HG02642 (cell line): ENCODE measurements around the gene NES.
"Not testable (repeated sequence)": the region's sequence is repeated elsewhere in the genome, so short reads cannot be mapped to it uniquely, and the experiment has no call there.

Experiments
- ATAC-seq: cut with Tn5 transposase; IDR thresholded peaks from one replicate; pipeline ENCODE4 v1.9.1; 2021; ENCODE audit warnings: mild to moderate bottlenecking; ENCODE audit not compliant: unreplicated experiment, poor library complexity

NES gene

DNA sequence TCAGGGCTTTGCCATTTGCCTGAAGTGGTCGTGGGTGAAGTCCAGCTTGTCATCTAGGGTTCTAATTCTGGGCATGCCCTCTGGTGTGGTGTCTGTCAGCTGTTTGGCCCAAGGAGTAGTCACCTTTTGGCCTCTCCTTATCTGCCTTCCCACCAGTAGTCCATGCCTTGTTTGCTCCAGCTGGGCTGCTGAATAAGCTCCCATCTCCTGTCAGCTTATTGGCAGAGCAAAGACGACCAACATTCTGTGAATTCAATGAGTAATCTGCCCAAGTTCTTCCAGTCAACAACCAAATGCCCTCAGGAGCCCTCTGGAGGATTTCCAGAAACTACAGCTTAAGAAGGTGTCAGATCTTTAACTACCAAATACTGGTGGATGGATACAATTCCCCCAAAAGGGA, 28.3 kb downstream of the NES start:
- ATAC-seq: no peak

DNA sequence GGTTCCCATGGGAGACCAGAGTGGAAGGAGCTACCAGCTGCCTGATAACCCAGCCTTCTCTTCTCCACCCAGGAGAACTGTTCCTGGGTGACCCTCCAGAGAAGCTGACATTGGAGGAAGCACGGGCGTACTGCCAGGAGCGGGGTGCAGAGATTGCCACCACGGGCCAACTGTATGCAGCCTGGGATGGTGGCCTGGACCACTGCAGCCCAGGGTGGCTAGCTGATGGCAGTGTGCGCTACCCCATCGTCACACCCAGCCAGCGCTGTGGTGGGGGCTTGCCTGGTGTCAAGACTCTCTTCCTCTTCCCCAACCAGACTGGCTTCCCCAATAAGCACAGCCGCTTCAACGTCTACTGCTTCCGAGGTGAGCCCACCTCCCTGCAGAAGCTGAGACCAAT, 28.7 kb downstream of the NES start:
- ATAC-seq: no peak

DNA sequence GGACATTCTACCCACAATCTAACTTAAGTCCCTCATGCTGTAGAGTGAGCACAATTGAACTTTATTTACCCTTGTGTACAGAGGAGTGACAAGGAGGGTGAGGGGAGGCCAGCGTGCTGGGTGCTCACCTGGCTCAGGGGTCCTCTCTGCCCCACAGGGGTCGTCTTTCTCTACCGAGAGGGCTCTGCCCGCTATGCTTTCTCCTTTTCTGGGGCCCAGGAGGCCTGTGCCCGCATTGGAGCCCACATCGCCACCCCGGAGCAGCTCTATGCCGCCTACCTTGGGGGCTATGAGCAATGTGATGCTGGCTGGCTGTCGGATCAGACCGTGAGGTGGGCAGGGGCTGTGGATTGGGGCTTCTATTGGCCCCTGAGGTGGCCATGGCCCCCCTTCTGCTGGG, 29.9 kb downstream of the NES start:
- no peak for ATAC-seq

GRCh38 chr1:156646738-156647211, 30.4 kb downstream of the NES start:
- no peak for ATAC-seq

GRCh38 chr1:156645666-156646065, 31.5 kb downstream of the NES start:
- no peak for ATAC-seq

DNA sequence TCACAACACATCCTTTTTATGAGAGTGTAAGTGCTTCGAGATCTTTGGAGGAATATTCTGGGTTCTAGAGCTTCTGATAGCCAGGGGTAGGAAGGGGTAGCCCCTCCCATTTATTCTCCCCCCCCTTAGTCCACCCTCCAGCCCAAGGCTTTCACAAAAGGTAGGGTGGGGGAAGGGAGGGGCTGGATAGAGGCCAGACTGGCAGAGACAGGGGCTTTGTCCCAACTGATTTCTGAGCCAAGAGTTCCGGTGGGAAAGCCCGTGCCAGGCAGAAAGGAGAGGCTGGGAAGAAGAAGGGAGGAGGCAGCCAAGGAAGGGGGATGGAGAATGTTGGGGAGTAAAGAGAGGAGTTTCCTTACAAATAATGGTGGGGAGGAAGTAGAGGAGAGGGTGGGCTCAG, 32.2 kb downstream of the NES start:
- no peak for ATAC-seq

DNA sequence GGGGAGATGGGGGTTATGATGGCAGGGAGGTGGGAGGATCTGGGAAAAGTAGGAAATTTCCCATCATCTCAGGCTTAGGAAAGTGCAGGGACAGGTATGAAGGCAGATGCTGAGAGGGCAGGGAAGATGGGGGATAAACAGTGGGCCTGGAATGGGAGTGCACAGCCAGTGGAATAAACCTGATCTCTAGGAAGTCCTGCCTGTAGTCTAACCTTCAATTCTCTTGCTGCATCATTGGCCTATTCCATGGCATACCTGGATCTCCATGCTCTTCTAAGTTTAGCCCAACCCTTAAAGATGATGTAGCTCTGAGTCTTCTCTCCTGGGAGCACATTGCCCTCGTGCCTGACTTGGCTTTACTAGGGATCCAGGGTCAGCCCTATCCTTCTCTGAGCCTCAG, 32.6 kb downstream of the NES start:
- no peak for ATAC-seq

- no peak for ATAC-seq
Observed at GRCh38 chr1:156644146-156644545, 33.1 kb downstream of the NES start.

DNA sequence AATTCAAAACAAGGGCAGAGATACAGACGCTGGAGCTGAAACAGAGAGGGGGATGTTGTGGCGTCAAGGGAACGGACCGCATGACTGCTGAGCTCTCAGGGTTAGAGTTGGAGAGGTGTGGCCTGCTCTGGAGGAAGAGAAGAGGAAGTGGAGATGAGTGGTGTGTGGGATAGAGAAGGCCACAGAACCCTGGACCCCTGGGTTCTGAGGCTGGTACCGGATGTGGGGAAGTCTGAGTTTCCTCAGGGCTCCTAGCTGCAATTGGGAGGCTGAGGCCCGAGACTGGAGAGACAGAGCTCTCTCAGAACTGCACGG, 33.5 kb downstream of the NES start:
- ATAC-seq: no peak

- ATAC-seq: no peak
Observed at GRCh38 chr1:156643049-156643777, 34.0 kb downstream of the NES start.

DNA sequence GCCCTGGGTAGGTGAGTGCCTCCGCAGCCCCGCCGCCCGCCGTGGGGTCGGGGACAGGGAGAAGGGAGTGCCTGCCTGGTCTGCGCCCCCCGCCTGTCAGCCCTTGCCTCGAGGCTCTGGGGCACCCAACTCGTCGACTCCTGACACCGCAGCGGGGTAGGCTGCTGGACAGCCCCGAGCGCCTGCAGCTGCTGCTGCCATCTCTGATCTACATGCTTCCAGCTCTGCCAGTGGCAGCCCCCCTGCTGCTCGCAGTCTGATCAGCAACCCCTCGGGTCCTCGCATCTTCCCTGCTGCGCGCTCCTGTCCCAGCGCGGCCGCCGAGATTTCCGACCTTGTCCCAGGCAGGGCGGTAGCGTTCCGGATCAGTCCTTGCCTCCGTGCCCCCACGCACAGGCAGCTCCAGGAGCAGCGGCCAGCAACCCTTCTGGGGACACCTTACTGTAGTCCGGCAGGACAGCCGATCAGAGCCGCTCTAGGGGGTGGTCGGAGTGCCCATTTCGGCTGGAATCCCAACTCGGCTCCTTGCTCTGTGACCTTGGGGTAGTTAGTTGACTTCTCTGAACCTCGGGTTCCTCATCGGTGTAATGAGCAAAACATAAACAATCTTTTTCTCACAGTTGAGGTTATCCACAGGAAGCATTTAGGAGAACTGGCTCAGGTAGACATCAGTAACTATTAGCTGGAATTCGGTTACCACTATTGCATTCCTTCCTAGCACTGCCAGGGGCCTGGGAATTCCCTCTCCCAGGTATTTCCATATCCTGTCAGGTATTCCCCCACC, 34.8 kb downstream of the NES start:
- no peak for ATAC-seq

- ATAC-seq: no peak
Observed at GRCh38 chr1:156641761-156642264, 35.4 kb downstream of the NES start, which contains the start of gene BCAN. TSS of gene BCAN (plus strand) at chr1:156642117. CDS start at chr1:156646055, 3,938 bp downstream.

- ATAC-seq: no peak
Observed at GRCh38 chr1:156640842-156641706, 36.1 kb downstream of the NES start.

DNA sequence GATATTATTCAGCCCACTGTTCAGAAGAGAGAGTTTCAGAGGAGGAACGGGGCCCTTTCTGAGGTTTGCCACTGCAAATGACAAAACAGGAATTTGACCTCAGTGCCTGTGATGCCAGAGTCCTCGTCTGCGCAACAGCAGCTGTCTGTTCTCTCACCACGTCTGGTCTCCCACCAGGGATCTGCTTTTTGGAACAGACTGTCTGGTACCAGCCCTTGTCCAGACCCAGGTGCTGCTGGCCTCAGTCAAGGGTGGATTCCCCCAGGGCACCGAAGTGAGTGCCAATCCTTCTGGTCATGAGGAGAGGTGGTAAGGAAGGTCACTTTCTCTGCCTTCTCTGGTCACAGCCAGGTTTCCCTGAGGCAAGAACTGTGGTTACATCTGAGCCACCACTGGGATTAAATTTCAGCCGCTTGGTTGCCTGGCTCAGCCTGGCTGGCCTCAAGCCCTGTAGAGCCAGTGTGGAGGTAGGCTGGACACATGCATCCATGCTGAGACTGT, 37.6 kb downstream of the NES start:
- no peak for ATAC-seq

- ATAC-seq: no peak
Observed at GRCh38 chr1:156638189-156638985, 38.8 kb downstream of the NES start.

- no peak for ATAC-seq
Observed at GRCh38 chr1:156632355-156632754, 44.9 kb downstream of the NES start.

- ATAC-seq: not testable (repeated sequence)
Observed at GRCh38 chr1:156631152-156631551, 46.1 kb downstream of the NES start.

DNA sequence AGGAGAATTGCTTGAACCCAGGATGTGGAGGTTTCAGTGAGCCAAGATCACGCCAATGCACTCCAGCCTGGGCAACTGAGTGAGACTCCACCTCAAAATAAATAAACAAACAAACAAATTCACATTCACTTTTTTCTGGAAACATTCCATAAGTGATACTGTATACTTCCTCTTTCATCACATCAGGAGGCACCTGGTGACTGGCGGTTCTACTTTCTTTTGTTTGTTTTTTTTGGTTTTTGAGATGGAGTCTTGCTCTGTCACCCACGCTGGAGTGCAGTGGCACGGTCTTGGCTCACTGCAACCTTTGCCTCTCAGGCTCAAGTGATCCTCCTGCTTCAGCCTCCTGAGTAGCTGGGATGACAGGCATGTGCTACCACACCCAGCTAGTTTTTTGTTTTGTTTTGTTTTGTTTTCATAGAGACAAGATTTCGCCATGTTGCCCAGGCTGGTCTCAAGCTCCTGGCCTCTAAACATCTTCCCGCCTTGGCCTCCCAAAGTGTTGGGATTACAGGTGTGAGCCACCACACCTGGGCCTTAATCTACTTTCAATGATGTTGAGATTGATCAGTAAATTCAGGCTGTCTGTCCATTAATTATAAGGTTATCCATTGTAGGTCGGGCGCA, 47.3 kb downstream of the NES start:
- no peak for ATAC-seq

DNA sequence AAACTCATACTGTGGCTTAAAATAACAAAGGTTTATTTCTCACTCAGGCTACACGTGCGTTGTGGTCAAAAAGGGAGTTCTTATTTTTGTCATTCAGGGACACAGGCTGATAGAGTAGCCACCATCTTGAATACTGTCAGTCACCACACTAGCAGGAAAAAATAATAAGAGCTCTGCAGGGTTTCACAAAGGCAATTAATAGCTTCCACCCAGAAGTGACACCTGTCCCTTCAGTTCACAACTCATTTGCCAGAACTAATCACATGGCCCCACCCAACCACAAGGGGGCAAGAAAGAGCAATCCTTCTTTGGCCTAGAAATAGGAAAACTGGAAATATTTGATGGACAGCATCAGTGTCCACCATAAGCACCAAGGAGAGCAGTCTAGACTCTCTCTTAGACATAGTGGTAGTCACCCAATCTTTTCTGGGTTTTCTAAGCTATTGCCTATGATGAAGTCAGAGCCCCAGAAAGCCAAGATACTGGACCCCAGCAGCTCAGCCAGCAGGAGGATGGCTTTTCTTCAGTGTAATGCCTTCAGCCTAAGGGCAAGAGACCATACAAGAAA, 49.8 kb downstream of the NES start:
- ATAC-seq: no peak
